ENCODE measurements around the gene PLLP.

DNA sequence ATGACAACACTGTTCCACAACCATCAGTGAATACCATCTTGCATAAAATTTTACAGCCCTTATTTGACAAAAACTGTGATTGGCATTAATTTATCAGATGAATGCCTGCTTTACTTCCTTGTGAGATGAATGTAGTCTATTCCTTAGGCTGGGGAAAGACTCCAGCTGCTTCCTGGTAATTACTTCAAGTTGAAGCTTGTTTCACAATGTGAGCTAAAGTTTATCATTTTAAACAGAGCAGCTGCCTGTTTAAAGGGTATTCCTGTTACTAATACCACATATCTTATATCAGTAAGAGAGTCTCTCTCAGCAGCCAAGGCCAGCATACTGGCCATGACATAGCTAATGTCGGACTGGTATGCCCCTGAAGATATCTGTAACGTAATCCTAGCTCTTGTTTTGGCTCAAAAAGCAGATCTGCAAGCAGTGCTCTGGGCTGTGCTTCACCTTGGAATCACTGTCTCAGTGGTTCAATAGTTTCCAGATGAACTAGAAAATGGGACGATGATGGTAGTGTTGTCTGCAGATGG is 52.6 kb downstream of the PLLP start:
- TF ChIP-seq POLR2AphosphoS5 (IDR thresholded peaks at IDR 0.05) (no peak), POLR2A (IDR thresholded peaks at IDR 0.05; ENCODE audit: low read depth) (no peak)
- TF ChIP-seq, protein P1, sequence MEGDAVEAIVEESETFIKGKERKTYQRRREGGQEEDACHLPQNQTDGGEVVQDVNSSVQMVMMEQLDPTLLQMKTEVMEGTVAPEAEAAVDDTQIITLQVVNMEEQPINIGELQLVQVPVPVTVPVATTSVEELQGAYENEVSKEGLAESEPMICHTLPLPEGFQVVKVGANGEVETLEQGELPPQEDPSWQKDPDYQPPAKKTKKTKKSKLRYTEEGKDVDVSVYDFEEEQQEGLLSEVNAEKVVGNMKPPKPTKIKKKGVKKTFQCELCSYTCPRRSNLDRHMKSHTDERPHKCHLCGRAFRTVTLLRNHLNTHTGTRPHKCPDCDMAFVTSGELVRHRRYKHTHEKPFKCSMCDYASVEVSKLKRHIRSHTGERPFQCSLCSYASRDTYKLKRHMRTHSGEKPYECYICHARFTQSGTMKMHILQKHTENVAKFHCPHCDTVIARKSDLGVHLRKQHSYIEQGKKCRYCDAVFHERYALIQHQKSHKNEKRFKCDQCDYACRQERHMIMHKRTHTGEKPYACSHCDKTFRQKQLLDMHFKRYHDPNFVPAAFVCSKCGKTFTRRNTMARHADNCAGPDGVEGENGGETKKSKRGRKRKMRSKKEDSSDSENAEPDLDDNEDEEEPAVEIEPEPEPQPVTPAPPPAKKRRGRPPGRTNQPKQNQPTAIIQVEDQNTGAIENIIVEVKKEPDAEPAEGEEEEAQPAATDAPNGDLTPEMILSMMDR (IDR thresholded peaks at IDR 0.05) = no peak

Measured in esophagus muscularis mucosa (tissue), 3 donors.